Fibroblast of the aortic adventitia (primary cell): ENCODE measurements around the gene SPOP. TPM values are rescaled to one million over a fixed set of nuclear protein-coding genes. Genes with fewer than 3 reads are reported as not detected.
"Not testable (repeated sequence)": the region's sequence is repeated elsewhere in the genome, so short reads cannot be mapped to it uniquely, and the experiment has no call there.

Experiments used
- DNase-seq: peaks from one replicate; pipeline ENCODE4 v3.0.0-alpha.2; 2010; ENCODE audit warnings: low read depth
- H3K4me3 ChIP-seq: 2 replicates; pipeline ENCODE4 v1.5.1; 2011; ENCODE audit warnings: low read depth, mild to moderate bottlenecking, control low read depth, low read length, moderate library complexity
- CTCF ChIP-seq: IDR thresholded peaks from 2 replicates; pipeline ENCODE4 v1.5.1; 2011; ENCODE audit warnings: mild to moderate bottlenecking, low read length, control low read depth, inconsistent platforms; ENCODE audit not compliant: insufficient read depth
- total RNA-seq: library from RNA; depleted of rRNA; stranded (reverse); fragments of >200 nt; gene quantifications from 2 replicates; pipeline ENCODE4 v1.2.3, GENCODE V29; 2012; ENCODE audit warnings: low replicate concordance

SPOP gene
- total RNA-seq, 1 donor = 46.1 TPM

GRCh38 chr17:49554694-49555494 is 123.0 kb downstream of the SPOP start:
- DNase-seq = no peak
- H3K4me3 ChIP-seq = no peak overlapping the region
- TF ChIP-seq CTCF = no peak

- no peak for DNase-seq
- no peak for TF ChIP-seq CTCF
- H3K4me3 ChIP-seq = no peak overlapping the region
These were observed 124.1 kb downstream of the SPOP start for GRCh38 chr17:49553676-49554335.

- TF ChIP-seq CTCF = no peak
- DNase-seq = no peak
- no peak overlapping the region for H3K4me3 ChIP-seq
These were observed 125.7 kb downstream of the SPOP start for GRCh38 chr17:49552070-49552751.

GRCh38 chr17:49551221-49552069 is 126.5 kb downstream of the SPOP start:
- TF ChIP-seq CTCF = no peak
- no peak overlapping the region for H3K4me3 ChIP-seq
- DNase-seq = no peak

- not testable (repeated sequence) for DNase-seq, H3K4me3 ChIP-seq
These were observed 127.1 kb downstream of the SPOP start for GRCh38 chr17:49550764-49551163.

- H3K4me3 ChIP-seq = no peak overlapping the region
- no peak for TF ChIP-seq CTCF
- no peak for DNase-seq
These were observed 127.9 kb downstream of the SPOP start for GRCh38 chr17:49549691-49550678.
